Endothelial cell of umbilical vein (primary cell): ENCODE data around the gene TMEM151B. TPM values are rescaled to one million over a fixed set of nuclear protein-coding genes. Genes with fewer than 3 reads are reported as not detected.
"Not testable (repeated sequence)": the region's sequence is repeated elsewhere in the genome, so short reads cannot be mapped to it uniquely, and the experiment has no call there.

Experiments used
- BruUV-seq: library from RNA; stranded (reverse); fragments of 400-500 nt; replicated peaks from 2 replicates; lab custom pipeline; 2021; lab: Mats Ljungman, UMichigan
- CTCF ChIA-PET: fragments of 300-600, 350-600 bp; sonication (Branson Sonifier 250); formaldehyde crosslinking; loops from one replicate; lab custom pipeline; 2021; ENCODE audit warnings: antibody characterized with exemption, inconsistent platforms; lab: Charles Lee
- POLR2A ChIA-PET: fragments of 300-600, 350-600 bp; sonication (Branson Sonifier 250); formaldehyde crosslinking; loops from one replicate; lab custom pipeline; 2021; ENCODE audit warnings: antibody characterized with exemption, inconsistent platforms; lab: Charles Lee
- DNase-seq: peaks from one replicate; pipeline ENCODE4 v3.0.0-alpha.2; 2011; ENCODE audit warnings: low read depth, low spot score
- FAIRE-seq: peaks from 2 replicates; lab custom pipeline; 2011; peaks lifted over from hg19 to GRCh38; lab: Jason Lieb, UNC
- H2AFZ ChIP-seq: 2 replicates; pipeline ENCODE4 v1.6.0; 2012; ENCODE audit warnings: low read depth, low read length, control low read depth, inconsistent platforms
- H3K27ac ChIP-seq: 2 replicates; pipeline ENCODE4 v1.5.1; 2011; ENCODE audit warnings: low read depth, mild to moderate bottlenecking, control low read depth, low read length, moderate library complexity; ENCODE audit not compliant: insufficient read depth
- H3K27me3 ChIP-seq, 2 experiments: 2 replicates each; pipeline versions ENCODE4 v1.6.0 to v1.6.1; 2011; ENCODE audit warnings: low read length in 2 of 2, mixed read lengths in 1 of 2; ENCODE audit not compliant: control insufficient read depth in 2 of 2, insufficient read depth in 2 of 2
- H3K36me3 ChIP-seq, 2 experiments: 2 replicates in 1 of 2; 3 replicates in 1 of 2; pipeline ENCODE4 v1.5.1; 2011; ENCODE audit warnings: low read length in 2 of 2, mild to moderate bottlenecking in 1 of 2, moderate library complexity in 1 of 2; ENCODE audit not compliant: control insufficient read depth in 2 of 2, insufficient read depth in 2 of 2; ENCODE audit errors: extremely low read depth in 1 of 2
- H3K4me1 ChIP-seq: 3 replicates; pipeline ENCODE4 v1.5.1; 2011; ENCODE audit warnings: mild to moderate bottlenecking, low read length; ENCODE audit not compliant: control insufficient read depth, insufficient read depth; ENCODE audit errors: extremely low read depth
- H3K4me2 ChIP-seq: 2 replicates; pipeline ENCODE4 v1.6.1; 2011; ENCODE audit warnings: low read length, control low read depth, mixed read lengths; ENCODE audit not compliant: insufficient read depth
- H3K4me3 ChIP-seq, 3 experiments: fragments of 200-600 bp in 1 of 3; sonication (generic), shearing (Covaris generic) in 1 of 3; replicated peaks in 1 of 3; 2 replicates each; pipeline ENCODE4 v1.5.1; 2011 to 2016; ENCODE audit warnings: control low read depth in 3 of 3, low read length in 3 of 3, mild to moderate bottlenecking in 2 of 3, inconsistent platforms in 1 of 3, low read depth in 1 of 3, moderate library complexity in 1 of 3; ENCODE audit not compliant: insufficient read depth in 1 of 3
- H3K79me2 ChIP-seq: 2 replicates; pipeline ENCODE4 v1.6.0; 2012; ENCODE audit warnings: low read length, inconsistent platforms; ENCODE audit not compliant: control insufficient read depth, insufficient read depth
- H3K9ac ChIP-seq: replicated peaks from 2 replicates; pipeline ENCODE3; 2011; ENCODE audit warnings: low read length, control low read depth; ENCODE audit not compliant: insufficient read depth; ENCODE audit errors: extremely low read depth
- H3K9me1 ChIP-seq: replicated peaks from 3 replicates; pipeline ENCODE4 v1.6.0; 2011; ENCODE audit warnings: mild to moderate bottlenecking, low read length; ENCODE audit not compliant: control insufficient read depth, insufficient read depth; ENCODE audit errors: extremely low read depth
- H3K9me3 ChIP-seq: replicated peaks from 2 replicates; pipeline ENCODE4 v1.5.1; 2012; ENCODE audit warnings: low read length, inconsistent platforms; ENCODE audit not compliant: control insufficient read depth, insufficient read depth
- H4K20me1 ChIP-seq: replicated peaks from 2 replicates; pipeline ENCODE3; 2011; ENCODE audit warnings: mild to moderate bottlenecking, low read length; ENCODE audit not compliant: control insufficient read depth, insufficient read depth; ENCODE audit errors: extremely low read depth
- CTCF ChIP-seq, 2 donors: IDR thresholded peaks; 1 replicate in 1 of 2; 2 replicates in 1 of 2; pipeline ENCODE4 v1.5.1; 2011; ENCODE audit warnings: low read length in 2 of 2, mild to moderate bottlenecking in 2 of 2, moderate library complexity in 2 of 2, control low read depth in 1 of 2, inconsistent platforms in 1 of 2, low read depth in 1 of 2; ENCODE audit not compliant: insufficient read depth in 1 of 2; ENCODE audit errors: extremely low read depth in 1 of 2
- EZH2 ChIP-seq: IDR thresholded peaks from 2 replicates; pipeline ENCODE4 v1.6.1; 2012; ENCODE audit warnings: borderline replicate concordance, low read depth, mild to moderate bottlenecking, moderate library complexity, low read length, inconsistent platforms; ENCODE audit not compliant: severe bottlenecking
- GATA2 ChIP-seq: IDR thresholded peaks from 2 replicates; pipeline ENCODE4 v1.7.0; 2011; ENCODE audit warnings: low read depth, mild to moderate bottlenecking, moderate library complexity, mixed read lengths, low read length; ENCODE audit not compliant: insufficient read length, insufficient read depth
- JUN ChIP-seq: IDR thresholded peaks from 2 replicates; pipeline ENCODE4 v1.6.1; 2011; ENCODE audit warnings: borderline replicate concordance, low read depth; ENCODE audit not compliant: insufficient read length, insufficient read depth
- MAX ChIP-seq: IDR thresholded peaks from 2 replicates; pipeline ENCODE4 v1.6.1; 2011; ENCODE audit not compliant: insufficient read depth, insufficient read length
- POLR2A ChIP-seq: IDR thresholded peaks from 2 replicates; pipeline ENCODE4 v1.6.1; 2012; ENCODE audit warnings: low read depth, mild to moderate bottlenecking, control low read depth, low read length
- POLR2AphosphoS5 ChIP-seq: IDR thresholded peaks from 2 replicates; pipeline ENCODE4 v1.6.1; 2012; ENCODE audit warnings: low read depth, mild to moderate bottlenecking, control low read depth, low read length, moderate library complexity; ENCODE audit not compliant: insufficient read depth
- dilution Hi-C: fragments of 300-500 bp; cut with MboI; formaldehyde crosslinking; loops from one replicate; pipeline ENCODE4 v1.15.0; 2019; ENCODE audit warnings: low sequenced_read_pairs; ENCODE audit not compliant: extremely low pct_ligation_motif_present
- intact Hi-C: fragments of 100-400 bp; cut with micrococcal nuclease; formaldehyde crosslinking; loops from one replicate; pipeline ENCODE4 v1.10.0; 2022
- polyA plus RNA-seq, 4 experiments: library from polyadenylated mRNA; depleted of rRNA in 3 of 4; stranded (reverse) in 3 of 4; unstranded in 1 of 4; fragments of >200 nt; gene quantifications; 2 replicates each; pipeline versions ENCODE4 v1.2.1 to v1.2.3, GENCODE V29; 2011 to 2012; ENCODE audit warnings: missing spikeins in 1 of 4
- total RNA-seq: library from RNA; stranded (reverse); gene quantifications from 2 replicates; pipeline ENCODE4 v1.2.3, GENCODE V29; 2021

Gene TMEM151B
- total and polyA plus RNA-seq, 2 donors (not counting 3 experiments of a cell fraction or from before 2014, with no cell fraction given): 0.03 to 0.07 TPM

- no TSS peak for BruUV-seq
- H3K4me2 ChIP-seq: no peak overlapping the region
- no peaks in the 10 kb centered on the region for H3K9me1 ChIP-seq
- H3K27me3 ChIP-seq: no peaks in the 10 kb centered on the region
- H3K27ac ChIP-seq: no peak overlapping the region
- no peak for FAIRE-seq
- H3K4me1 ChIP-seq: peaks cover 33% of the 10 kb centered on the region
- H3K9me3 ChIP-seq: no peaks in the 10 kb centered on the region
- H3K4me3 ChIP-seq: no peak overlapping the region
- intact Hi-C loops (no loop called here), dilution Hi-C loops (loop anchor here (10.0 kb wide), 1 partner anchor 125 kb away; no protein-coding TSS in a partner anchor)
- no peak overlapping the region for H3K9ac ChIP-seq
- TF ChIP-seq EZH2 (no peak), POLR2A (no peak), GATA2 (no peak), POLR2AphosphoS5 (no peak), MAX (no peak), JUN (no peak), CTCF (IDR thresholded peaks at IDR 0.05; ENCODE audit: extremely low read depth in 1 of 2, insufficient read depth in 1 of 2, low read depth in 1 of 2, low read length in 2 of 2) (no peak)
- ChIA-PET POLR2A (interaction anchor here (1.2 kb wide), 1 partner anchor 9 kb away, joined by 3 read pairs; no protein-coding TSS in a partner anchor), CTCF (interaction anchor here (1.5 to 2.2 kb wide), 2 partner anchors 13 to 57 kb away, joined by 4 to 11 read pairs; no protein-coding TSS in a partner anchor)
- H3K36me3 ChIP-seq: peaks cover 12 to 36% of the 10 kb centered on the region in 2 experiments
- H3K79me2 ChIP-seq: peaks cover 51% of the 10 kb centered on the region
- DNase-seq: no peak
- H4K20me1 ChIP-seq: no peaks in the 10 kb centered on the region
- H2AFZ ChIP-seq: no peak overlapping the region
These were observed 40.1 kb upstream of the TMEM151B start for GRCh38 chr6:44230034-44230675.

- H3K4me1 ChIP-seq: peaks cover 33% of the 10 kb centered on the region
- H3K27me3 ChIP-seq, H2AFZ ChIP-seq, H3K9ac ChIP-seq, H3K9me1 ChIP-seq, POLR2A ChIA-PET, H4K20me1 ChIP-seq, intact Hi-C loops, H3K4me2 ChIP-seq, BruUV-seq, DNase-seq, H3K4me3 ChIP-seq, H3K27ac ChIP-seq, FAIRE-seq, H3K9me3 ChIP-seq: not testable (repeated sequence)
- peaks cover 17 to 40% of the 10 kb centered on the region in 2 experiments for H3K36me3 ChIP-seq
- H3K79me2 ChIP-seq: peaks cover 39% of the 10 kb centered on the region
- CTCF ChIA-PET: interaction anchor here (2.2 to 7.2 kb wide), 2 partner anchors 56 to 58 kb away, joined by 11 to 148 read pairs; no protein-coding TSS in a partner anchor
- dilution Hi-C loops: loop anchor here (10.0 kb wide), 1 partner anchor 127 kb away; no protein-coding TSS in a partner anchor
These were observed 38.8 kb upstream of the TMEM151B start for GRCh38 chr6:44231426-44231825.
